Skeletal muscle satellite cell (primary cell): ENCODE measurements around the gene MAPK7.
A peak's percentile ranks its signal among the peaks of the same experiment; 100 is the strongest.

Source experiments
- H3K27me3 ChIP-seq: 2 replicates; pipeline ENCODE4 v1.7.0; 2013; ENCODE audit warnings: low read length; ENCODE audit not compliant: control insufficient read depth, insufficient read depth
- H3K36me3 ChIP-seq: 2 replicates; pipeline ENCODE4 v1.7.0; 2013; ENCODE audit warnings: mild to moderate bottlenecking, control low read depth, low read length; ENCODE audit not compliant: insufficient read depth
- H3K4me1 ChIP-seq: 2 replicates; pipeline ENCODE4 v1.7.0; 2013; ENCODE audit warnings: low read length; ENCODE audit not compliant: control insufficient read depth, insufficient read depth
- H3K4me2 ChIP-seq: 2 replicates; pipeline ENCODE4 v1.7.0; 2013; ENCODE audit warnings: mild to moderate bottlenecking, low read length
- H3K4me3 ChIP-seq: 2 replicates; pipeline ENCODE4 v1.7.0; 2013; ENCODE audit warnings: low read length
- H3K9ac ChIP-seq: 2 replicates; pipeline ENCODE4 v1.7.0; 2013; ENCODE audit warnings: mild to moderate bottlenecking, low read depth, low read length, moderate library complexity
- H3K9me3 ChIP-seq: replicated peaks from 2 replicates; pipeline ENCODE4 v1.7.0; 2013; ENCODE audit warnings: mild to moderate bottlenecking, control low read depth, low read length

MAPK7 gene

GRCh38 chr17:19410091-19410490 is 31.8 kb downstream of the MAPK7 start:
- Histone ChIP-seq H3K9ac (no peak overlapping the region), H3K4me2 (no peak overlapping the region), H3K27me3 (peaks cover 13% of the 10 kb centered on the region), H3K36me3 (no peaks in the 10 kb centered on the region), H3K4me1 (peaks cover 10% of the 10 kb centered on the region), H3K4me3 (no peak overlapping the region), H3K9me3 (no peaks in the 10 kb centered on the region)

GRCh38 chr17:19410875-19411620 is 32.8 kb downstream of the MAPK7 start, which contains the start of gene RNF112:
RNF112 (plus strand) TSS chr17:19411232; CDS start chr17:19411409, 177 bp downstream.
- no peak within 1 kb of the TSS for H3K9ac ChIP-seq
- peaks cover 10% of the 10 kb centered on the region for H3K4me1 ChIP-seq
- peak within 1 kb of the TSS; percentile 27 for H3K4me2 ChIP-seq
- H3K36me3 ChIP-seq = no peaks in the 10 kb centered on the region
- no peaks in the 10 kb centered on the region for H3K9me3 ChIP-seq
- H3K27me3 ChIP-seq = peaks cover 13% of the 10 kb centered on the region
- H3K4me3 ChIP-seq = no peak within 1 kb of the TSS

GRCh38 chr17:19411631-19412030 is 33.3 kb downstream of the MAPK7 start:
- H3K4me3 ChIP-seq = no peak overlapping the region
- no peak overlapping the region for H3K4me2 ChIP-seq
- peaks cover 10% of the 10 kb centered on the region for H3K4me1 ChIP-seq
- H3K36me3 ChIP-seq = no peaks in the 10 kb centered on the region
- peaks cover 18% of the 10 kb centered on the region for H3K27me3 ChIP-seq
- H3K9ac ChIP-seq = no peak overlapping the region
- H3K9me3 ChIP-seq = no peaks in the 10 kb centered on the region

DNA sequence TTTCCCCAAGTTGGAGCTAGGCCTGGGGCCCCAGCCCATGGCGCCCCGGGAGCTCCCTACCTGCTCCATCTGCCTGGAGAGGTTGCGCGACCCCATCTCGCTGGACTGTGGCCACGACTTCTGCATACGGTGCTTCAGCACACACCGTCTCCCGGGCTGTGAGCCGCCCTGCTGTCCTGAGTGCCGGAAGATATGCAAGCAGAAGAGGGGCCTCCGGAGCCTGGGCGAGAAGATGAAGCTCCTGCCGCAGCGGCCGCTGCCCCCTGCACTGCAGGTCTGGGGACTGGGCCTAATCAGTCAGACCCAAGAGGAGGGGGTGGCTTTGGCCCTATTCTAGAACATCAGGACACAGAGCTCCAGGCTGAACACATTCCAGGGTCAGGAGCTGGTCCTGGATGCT is 34.2 kb downstream of the MAPK7 start:
- no peak overlapping the region for H3K4me2 ChIP-seq
- H3K9ac ChIP-seq = no peak overlapping the region
- no peaks in the 10 kb centered on the region for H3K36me3 ChIP-seq
- peaks cover 19% of the 10 kb centered on the region for H3K27me3 ChIP-seq
- no peaks in the 10 kb centered on the region for H3K9me3 ChIP-seq
- H3K4me1 ChIP-seq = peaks cover 10% of the 10 kb centered on the region
- H3K4me3 ChIP-seq = no peak overlapping the region

- no peaks in the 10 kb centered on the region for H3K36me3 ChIP-seq
- no peak overlapping the region for H3K9ac ChIP-seq
- no peaks in the 10 kb centered on the region for H3K9me3 ChIP-seq
- peaks cover 10% of the 10 kb centered on the region for H3K4me1 ChIP-seq
- no peak overlapping the region for H3K4me2 ChIP-seq
- H3K4me3 ChIP-seq = no peak overlapping the region
- peaks cover 24% of the 10 kb centered on the region for H3K27me3 ChIP-seq
Observed at GRCh38 chr17:19412984-19413383, 34.7 kb downstream of the MAPK7 start.

GRCh38 chr17:19413761-19414160 is 35.5 kb downstream of the MAPK7 start:
- no peaks in the 10 kb centered on the region for H3K9me3 ChIP-seq
- no peak overlapping the region for H3K4me3 ChIP-seq
- peaks cover 24% of the 10 kb centered on the region for H3K27me3 ChIP-seq
- H3K4me1 ChIP-seq = peaks cover 13% of the 10 kb centered on the region
- no peak overlapping the region for H3K4me2 ChIP-seq
- no peak overlapping the region for H3K9ac ChIP-seq
- H3K36me3 ChIP-seq = no peaks in the 10 kb centered on the region

GRCh38 chr17:19414396-19415280 is 36.3 kb downstream of the MAPK7 start:
- Histone ChIP-seq H3K4me3 (no peak overlapping the region), H3K27me3 (peaks cover 24% of the 10 kb centered on the region)

GRCh38 chr17:19415311-19415710 is 37.0 kb downstream of the MAPK7 start:
- no peak overlapping the region for H3K4me3 ChIP-seq
- H3K9ac ChIP-seq = no peak overlapping the region
- peaks cover 4% of the 10 kb centered on the region for H3K4me1 ChIP-seq
- H3K9me3 ChIP-seq = no peaks in the 10 kb centered on the region
- peaks cover 24% of the 10 kb centered on the region for H3K27me3 ChIP-seq
- no peak overlapping the region for H3K4me2 ChIP-seq
- H3K36me3 ChIP-seq = no peaks in the 10 kb centered on the region

More at GRCh38 chr17:19414396-19415280, 36.3 kb downstream of the MAPK7 start:
- Histone ChIP-seq H3K9me3 (no peaks in the 10 kb centered on the region), H3K4me2 (no peak overlapping the region), H3K4me1 (peaks cover 7% of the 10 kb centered on the region), H3K9ac (no peak overlapping the region), H3K36me3 (no peaks in the 10 kb centered on the region)

- H3K4me1 ChIP-seq = peaks cover 4% of the 10 kb centered on the region
- H3K4me3 ChIP-seq = no peak overlapping the region
- peaks cover 27% of the 10 kb centered on the region for H3K27me3 ChIP-seq
- H3K9me3 ChIP-seq = no peaks in the 10 kb centered on the region
- H3K4me2 ChIP-seq = no peak overlapping the region
- H3K36me3 ChIP-seq = no peaks in the 10 kb centered on the region
- no peak overlapping the region for H3K9ac ChIP-seq
Observed at GRCh38 chr17:19415806-19416775, 37.8 kb downstream of the MAPK7 start.

DNA sequence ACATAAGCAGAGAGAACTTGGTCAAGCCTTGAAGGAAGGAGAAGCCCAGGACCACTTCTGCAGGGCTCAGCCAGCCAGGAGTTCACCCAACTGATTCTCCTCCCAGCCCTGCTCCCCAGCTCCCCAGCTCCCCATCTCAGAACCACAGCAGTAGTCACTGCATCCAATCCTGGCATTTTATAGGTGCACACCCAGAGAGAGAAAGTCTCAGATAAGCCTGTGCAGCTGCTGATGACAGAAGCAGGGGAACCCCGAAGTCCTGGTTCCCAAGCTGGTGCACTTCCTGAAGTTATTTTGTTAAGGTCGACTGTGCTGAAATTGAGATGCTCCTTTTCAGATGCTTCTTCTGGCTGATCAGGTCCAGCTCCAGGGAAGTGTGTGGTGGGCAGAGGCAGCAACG is 39.3 kb downstream of the MAPK7 start:
- Histone ChIP-seq H3K4me1 (peaks cover 4% of the 10 kb centered on the region), H3K36me3 (no peaks in the 10 kb centered on the region), H3K27me3 (peaks cover 25% of the 10 kb centered on the region), H3K9me3 (no peaks in the 10 kb centered on the region), H3K9ac (no peak overlapping the region), H3K4me2 (no peak overlapping the region), H3K4me3 (no peak overlapping the region)
